NCI-H2081 (cell line): ENCODE data around the gene CERK.
"Not testable (repeated sequence)": the region's sequence is repeated elsewhere in the genome, so short reads cannot be mapped to it uniquely, and the experiment has no call there.

Experiments
- DNase-seq, 2 experiments: peaks; one replicate each; lab custom pipeline; 2025; lab: John Stamatoyannopoulos, UW

The CERK gene

DNA sequence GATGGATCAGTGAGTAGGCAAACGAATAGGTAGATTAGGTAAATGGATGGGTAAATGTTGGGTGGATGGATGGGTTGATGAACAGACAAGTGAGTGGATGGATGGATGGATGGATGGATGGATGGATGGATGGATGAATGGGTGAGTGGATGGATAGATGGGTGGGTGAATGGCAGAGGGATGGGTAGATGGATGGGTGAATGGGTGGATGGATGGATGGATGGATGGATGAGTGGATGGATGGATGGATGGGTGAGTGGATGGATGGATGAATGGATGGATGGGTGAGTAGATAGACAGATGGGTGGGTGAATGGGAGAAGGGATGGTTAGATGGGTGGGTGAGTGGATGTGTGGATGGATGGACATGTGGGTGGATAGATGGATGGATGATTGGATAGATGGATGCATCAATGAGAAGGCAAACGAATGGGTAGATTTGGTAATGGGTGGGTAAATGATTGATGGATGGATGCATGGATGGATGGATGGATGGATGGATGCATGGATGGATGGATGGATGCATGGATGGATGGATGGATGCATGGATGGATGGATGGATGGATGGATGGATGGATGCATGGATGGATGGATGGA lies 89.7 kb downstream of the CERK start:
- not testable (repeated sequence) for DNase-seq

- DNase-seq = no peak
Measured at GRCh38 chr22:46646531-46647215, 91.4 kb downstream of the CERK start.

- not testable (repeated sequence) for DNase-seq
Measured at GRCh38 chr22:46642840-46643480, 95.1 kb downstream of the CERK start.

DNA sequence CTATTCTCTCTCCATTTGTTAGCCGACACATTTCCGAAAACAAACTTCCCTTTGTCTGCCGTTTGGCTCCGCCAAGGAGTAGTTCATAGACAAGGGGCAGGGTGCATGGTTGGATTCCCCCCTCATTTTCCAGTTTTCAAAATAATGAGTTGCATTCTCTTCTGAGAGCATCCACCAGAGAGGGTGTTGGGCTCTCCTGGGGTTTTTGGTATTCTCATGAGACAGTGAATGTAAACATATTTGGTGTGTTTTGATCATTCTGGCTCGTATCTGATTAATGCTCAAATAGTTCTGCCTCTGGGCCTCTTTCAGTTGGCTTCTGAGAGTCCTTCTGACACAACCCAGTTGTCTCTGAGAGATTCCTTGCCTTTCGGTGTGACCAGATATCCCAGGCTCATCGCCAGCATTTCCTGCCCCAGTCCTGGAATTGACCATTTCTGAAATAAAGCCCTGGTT lies 96.2 kb downstream of the CERK start:
- no peak for DNase-seq

DNA sequence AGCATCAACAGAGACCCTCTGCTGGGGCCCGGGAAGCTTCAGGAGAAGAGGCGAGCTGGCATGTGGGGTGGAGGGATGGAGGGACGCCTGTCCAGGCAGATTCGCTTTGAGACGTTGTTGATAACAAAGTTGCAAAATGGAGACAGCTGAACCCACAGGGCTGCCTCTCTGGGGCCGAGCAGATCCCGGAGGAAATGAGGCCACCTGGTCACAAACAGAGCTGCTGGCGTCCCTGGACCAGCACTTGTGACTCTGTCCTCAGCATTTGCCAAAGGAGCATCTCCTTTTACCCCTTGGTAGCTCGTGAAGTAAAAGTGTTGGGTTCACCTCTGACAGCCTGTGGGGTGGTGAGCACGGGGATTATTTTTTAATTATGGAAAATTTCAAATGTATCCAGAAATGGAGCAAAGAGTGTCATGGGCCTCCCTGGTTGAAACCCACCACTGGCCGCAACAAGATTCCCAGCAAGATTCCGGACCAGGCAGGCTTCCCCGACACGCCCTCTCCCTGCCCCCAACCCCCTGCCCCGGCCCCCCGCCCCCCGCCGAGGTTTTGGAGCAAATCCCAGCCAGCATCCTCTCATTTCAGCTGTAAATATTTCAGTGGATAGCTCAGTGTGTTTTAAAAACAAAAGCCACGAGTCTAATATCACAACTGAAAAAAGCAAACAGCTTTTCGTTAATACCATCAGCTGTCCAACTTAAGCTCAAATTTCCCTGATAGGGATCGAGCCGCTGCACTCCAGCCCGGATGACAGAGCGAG lies 97.6 kb downstream of the CERK start:
- no peak for DNase-seq

- no peak for DNase-seq
Measured at GRCh38 chr22:46639843-46640242, 98.2 kb downstream of the CERK start.

DNA sequence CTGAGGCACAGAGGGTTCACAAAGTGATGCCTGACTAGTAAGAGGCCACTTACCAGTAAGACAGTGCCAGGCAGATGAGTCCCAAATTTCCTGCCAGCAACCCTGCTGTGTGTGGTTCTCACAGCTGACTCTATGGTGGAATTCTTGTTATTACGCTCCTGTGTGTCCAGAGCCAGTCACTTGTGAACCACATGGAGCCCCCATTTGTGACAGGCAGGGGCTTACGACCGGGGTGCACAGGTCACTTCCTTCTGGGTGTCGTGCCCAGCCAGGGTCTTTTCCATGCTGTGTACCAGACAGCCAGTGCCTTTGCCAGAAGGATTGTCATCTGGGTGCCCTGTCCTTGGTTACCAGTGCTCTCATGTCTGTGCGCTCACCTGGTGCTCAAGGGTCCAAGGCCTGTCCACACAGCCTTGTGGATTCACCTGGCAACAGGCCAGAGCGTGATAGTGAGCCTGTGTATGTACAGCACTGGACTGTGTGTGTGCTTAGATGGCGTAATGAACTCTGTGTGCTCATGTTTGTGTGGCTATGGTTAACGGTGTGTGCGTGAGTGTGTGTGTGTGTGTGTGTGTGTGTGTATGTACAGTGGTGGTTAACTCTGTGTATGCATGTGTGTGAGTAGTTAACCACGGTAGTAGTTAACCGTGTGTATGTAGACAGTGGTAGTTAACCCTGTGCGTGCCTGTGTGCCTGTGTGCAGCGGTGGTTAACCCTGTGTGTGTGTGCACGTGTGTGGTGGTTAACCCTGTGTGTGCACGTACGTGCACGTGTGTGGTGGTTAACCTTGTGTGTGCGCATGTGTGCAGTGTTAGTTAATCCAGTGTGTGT lies 99.2 kb downstream of the CERK start:
- peak in 1 of 2 experiments; percentile 6 for DNase-seq

DNA sequence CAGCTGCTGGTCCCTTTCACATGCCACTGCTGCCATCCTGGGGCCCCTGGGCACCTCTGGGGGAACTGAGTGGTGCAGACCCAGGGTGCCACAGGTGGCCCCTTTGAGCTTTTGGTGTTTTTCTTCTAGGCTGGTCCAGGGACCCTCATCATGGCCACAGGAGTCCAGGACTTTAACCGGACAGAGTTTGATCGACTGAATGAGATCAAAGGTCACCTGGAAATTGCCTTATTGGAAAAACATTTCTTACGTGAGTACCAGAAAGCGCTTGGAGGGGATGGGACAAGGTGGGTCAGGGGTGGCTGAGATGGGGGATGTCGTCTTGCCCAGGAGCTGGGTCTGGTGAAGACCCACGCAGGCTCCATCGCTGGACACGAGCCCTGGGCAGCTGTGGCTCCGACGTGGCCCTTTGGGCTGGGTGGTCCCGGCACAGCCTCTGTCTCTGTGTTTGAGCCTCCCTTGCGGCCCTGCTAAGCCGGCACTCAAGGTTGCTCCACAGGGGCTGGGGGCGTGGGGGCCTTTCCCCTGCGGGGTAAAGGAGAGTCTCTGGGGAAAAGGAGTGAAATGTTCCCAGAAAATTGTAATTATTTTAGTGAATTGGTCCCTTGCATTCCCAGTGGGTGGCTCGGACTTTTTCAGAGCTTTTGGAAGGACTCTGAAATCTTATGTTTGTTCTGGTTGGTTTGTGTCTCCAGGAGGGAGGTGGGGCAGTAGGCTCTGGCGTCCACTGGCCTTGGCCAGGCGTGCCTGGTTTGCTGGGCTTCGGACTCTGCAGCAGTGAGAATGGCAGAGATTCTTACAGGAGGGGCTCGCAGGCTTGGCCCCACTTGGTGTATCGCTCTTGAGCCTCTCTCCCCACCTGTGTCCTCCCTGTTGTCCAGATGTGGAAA lies 100.1 kb downstream of the CERK start:
- no peak for DNase-seq

DNA sequence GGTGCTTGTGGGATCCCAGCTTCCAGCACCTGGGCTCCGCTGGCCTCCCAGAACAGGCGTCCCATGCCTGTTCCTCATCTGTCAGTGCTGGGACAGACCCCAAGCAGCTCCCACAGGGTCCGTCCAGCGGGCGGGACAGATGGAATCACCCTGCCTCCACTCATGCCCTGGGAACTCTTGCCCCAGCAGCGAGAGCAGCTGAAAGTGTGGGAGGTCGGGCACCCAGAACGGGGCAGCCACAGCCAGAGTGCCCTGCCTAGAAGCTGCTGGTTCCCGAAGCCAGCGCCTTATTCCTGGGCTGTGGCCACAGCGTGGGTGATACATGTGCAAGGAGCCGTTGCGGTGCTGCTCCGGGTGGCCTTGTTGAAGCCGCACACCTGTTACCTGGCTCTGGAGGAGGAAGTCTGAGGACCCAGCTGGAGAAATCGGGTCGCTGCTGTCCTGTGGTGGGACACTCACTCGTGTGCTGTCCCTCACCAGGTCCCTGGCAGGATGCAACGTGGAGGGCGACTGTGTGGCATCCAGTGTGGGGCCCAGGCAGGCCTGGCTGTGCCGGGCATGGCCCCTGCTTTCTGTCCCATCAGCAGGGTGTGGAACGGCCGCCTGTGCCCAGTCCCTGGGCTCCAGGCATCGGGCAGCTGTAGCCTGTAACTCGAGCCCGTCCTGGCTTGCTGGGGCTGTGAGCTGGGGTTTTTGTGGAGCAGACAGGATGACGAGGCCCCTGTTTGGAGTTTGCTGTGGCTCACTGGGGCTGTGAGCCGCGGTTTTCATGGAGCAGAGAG lies 101.6 kb downstream of the CERK start:
- no peak for DNase-seq

DNA sequence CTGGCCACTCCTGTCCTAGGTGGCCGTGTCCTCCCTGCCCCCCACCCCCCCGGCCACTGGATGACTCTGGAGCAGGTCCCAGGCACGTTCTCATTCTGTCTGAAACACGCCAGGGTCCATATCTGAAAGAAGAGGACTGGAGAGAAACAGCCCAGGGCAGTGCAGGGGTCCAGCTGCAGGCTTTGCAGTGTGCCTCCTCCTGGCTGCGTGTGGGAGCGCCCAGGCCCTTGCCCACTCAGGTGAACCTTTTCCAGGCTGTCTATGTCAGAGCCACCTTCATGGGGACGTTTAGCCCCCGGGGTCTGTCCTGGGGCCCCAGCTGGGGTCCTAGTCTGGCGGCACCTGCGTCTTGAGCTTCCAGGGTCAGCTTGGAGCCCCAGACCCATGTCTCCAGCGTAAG lies 102.3 kb downstream of the CERK start:
- no peak for DNase-seq

DNA sequence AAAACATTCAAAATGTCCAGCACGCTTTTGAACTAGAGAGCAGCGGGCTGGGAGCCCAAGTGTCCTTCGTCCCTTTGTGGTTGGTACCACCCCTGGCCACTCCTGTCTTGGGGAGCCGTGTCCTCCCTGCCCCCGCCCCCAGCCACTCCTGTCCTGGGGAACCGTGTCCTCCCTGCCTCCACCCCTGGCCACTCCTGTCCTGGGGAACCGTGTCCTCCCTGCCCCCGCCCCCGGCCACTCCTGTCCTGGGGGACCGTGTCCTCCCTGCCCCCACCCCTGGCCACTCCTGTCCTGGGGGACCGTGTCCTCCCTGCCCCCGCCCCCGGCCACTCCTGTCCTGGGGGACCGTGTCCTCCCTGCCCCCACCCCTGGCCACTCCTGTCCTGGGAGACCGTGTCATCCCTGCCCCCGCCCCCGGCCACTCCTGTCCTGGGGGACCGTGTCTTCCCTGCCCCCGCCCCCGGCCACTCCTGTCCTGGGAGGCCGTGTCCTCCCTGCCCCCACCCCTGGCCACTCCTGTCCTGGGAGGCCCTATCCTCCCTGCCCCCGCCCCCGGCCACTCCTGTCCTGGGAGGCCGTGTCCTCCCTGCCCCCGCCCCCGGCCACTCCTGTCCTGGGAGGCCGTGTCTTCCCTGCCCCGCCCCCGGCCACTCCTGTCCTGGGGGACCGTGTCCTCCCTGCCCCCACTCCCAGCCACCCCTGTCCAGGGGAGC lies 102.9 kb downstream of the CERK start:
- not testable (repeated sequence) for DNase-seq
